Activated CD4-positive, alpha-beta T cell treated with anti-CD3 and anti-CD28 coated beads, Interleukin-2, amount 10 ng/mL, durations not matched to agents 24 days and 14 days (primary cell): Measurements from ENCODE around the gene GBF1. TPM values are rescaled to one million over a fixed set of nuclear protein-coding genes. Genes with fewer than 3 reads are reported as not detected.

Source experiments
- DNase-seq: peaks from one replicate; pipeline ENCODE4 v3.0.0; 2022
- H3K27ac Mint-ChIP-seq: one replicate; pipeline ENCODE4 v1.8.0; 2022; ENCODE audit warnings: mild to moderate bottlenecking, mixed read lengths
- H3K27me3 Mint-ChIP-seq: one replicate; pipeline ENCODE4 v1.8.0; 2022; ENCODE audit warnings: mixed read lengths
- H3K36me3 Mint-ChIP-seq: one replicate; pipeline ENCODE4 v1.8.0; 2022; ENCODE audit warnings: low read depth, mild to moderate bottlenecking, mixed read lengths
- H3K4me1 Mint-ChIP-seq: one replicate; pipeline ENCODE4 v1.8.0; 2021; ENCODE audit warnings: mixed read lengths
- H3K4me3 Mint-ChIP-seq: one replicate; pipeline ENCODE4 v1.8.0; 2022; ENCODE audit warnings: mild to moderate bottlenecking, moderate library complexity, mixed read lengths
- H3K9me3 Mint-ChIP-seq: one replicate; pipeline ENCODE4 v1.8.0; 2021; ENCODE audit warnings: mixed read lengths
- intact Hi-C: fragments of 100-400 bp; cut with micrococcal nuclease; formaldehyde crosslinking; loops from one replicate; pipeline ENCODE4 v1.15.1; 2023
- total RNA-seq: library from RNA; stranded (reverse); gene quantifications from 2 replicates; pipeline ENCODE4 v1.2.3, GENCODE V29; 2022

Gene GBF1
- total RNA-seq, 1 donor from 2014 or later = 47.7 TPM

GRCh38 chr10:102341038-102341688, 95.8 kb downstream of the GBF1 start:
- Mint-ChIP-seq H3K27me3 (no peaks in the 10 kb centered on the region), H3K36me3 (peaks cover 8% of the 10 kb centered on the region), H3K9me3 (no peaks in the 10 kb centered on the region), H3K4me3 (no peak overlapping the region), H3K27ac (peak overlapping the region; percentile 45), H3K4me1 (peaks cover 20% of the 10 kb centered on the region)
- intact Hi-C loops = no loop called here
- no peak for DNase-seq

DNA sequence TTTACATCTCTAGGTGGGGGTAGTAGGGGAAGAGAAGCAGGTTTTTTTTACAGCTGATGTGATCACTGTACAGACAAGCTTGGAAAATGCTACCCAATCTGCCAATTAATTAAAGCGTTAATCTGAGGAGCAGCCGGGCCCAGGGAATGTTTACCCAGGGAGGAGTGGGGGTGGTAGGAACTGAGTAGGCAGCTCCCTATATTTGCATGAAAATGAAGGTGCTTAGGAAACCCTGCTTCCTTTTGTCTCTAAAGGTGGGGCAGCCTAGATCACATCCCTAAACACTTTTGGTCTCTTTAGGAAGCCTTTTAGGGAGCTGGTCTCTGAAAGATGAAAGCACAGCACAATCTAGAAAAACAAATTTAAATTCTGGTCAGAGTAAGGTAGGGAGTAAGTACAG, 97.1 kb downstream of the GBF1 start:
- Mint-ChIP-seq H3K4me3 (no peak overlapping the region), H3K9me3 (no peaks in the 10 kb centered on the region), H3K4me1 (peaks cover 18% of the 10 kb centered on the region), H3K36me3 (peaks cover 10% of the 10 kb centered on the region), H3K27me3 (no peaks in the 10 kb centered on the region), H3K27ac (no peak overlapping the region)
- no peak for DNase-seq
- intact Hi-C loops = no loop called here

GRCh38 chr10:102342958-102343357, 97.6 kb downstream of the GBF1 start:
- DNase-seq = no peak
- no peaks in the 10 kb centered on the region for H3K27me3 Mint-ChIP-seq
- no peaks in the 10 kb centered on the region for H3K9me3 Mint-ChIP-seq
- intact Hi-C loops = no loop called here
- no peak overlapping the region for H3K27ac Mint-ChIP-seq
- no peak overlapping the region for H3K4me3 Mint-ChIP-seq
- peaks cover 10% of the 10 kb centered on the region for H3K36me3 Mint-ChIP-seq
- peaks cover 15% of the 10 kb centered on the region for H3K4me1 Mint-ChIP-seq

DNA sequence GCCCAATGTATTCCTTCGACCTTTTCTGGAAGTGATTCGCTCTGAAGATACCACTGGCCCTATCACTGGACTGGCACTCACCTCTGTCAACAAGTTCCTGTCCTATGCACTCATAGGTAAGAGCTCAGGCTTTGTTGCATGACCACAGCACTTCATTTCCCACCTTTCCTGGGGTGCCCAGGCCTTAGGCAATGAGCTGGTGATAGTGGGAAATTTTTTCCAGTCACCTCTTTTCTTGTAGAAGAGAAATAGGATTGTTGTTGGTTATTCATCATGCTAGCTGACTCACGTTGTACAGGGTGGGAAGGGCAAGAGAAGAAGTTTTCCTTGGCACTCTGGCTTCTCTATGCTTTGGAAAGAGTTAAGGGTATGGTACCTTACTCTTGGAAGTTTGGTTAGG, 98.7 kb downstream of the GBF1 start:
- H3K9me3 Mint-ChIP-seq = no peaks in the 10 kb centered on the region
- H3K27ac Mint-ChIP-seq = no peak overlapping the region
- intact Hi-C loops = no loop called here
- H3K27me3 Mint-ChIP-seq = no peaks in the 10 kb centered on the region
- no peak for DNase-seq
- H3K36me3 Mint-ChIP-seq = peaks cover 6% of the 10 kb centered on the region
- peaks cover 15% of the 10 kb centered on the region for H3K4me1 Mint-ChIP-seq
- no peak overlapping the region for H3K4me3 Mint-ChIP-seq

- Mint-ChIP-seq H3K27ac (peak overlapping the region; percentile 10), H3K4me1 (peaks cover 7% of the 10 kb centered on the region), H3K27me3 (no peaks in the 10 kb centered on the region), H3K9me3 (no peaks in the 10 kb centered on the region), H3K36me3 (peaks cover 14% of the 10 kb centered on the region), H3K4me3 (no peak overlapping the region)
- intact Hi-C loops = loop anchor here (1.0 to 2.0 kb wide), 2 partner anchors 116 to 179 kb away; no protein-coding TSS in a partner anchor
- DNase-seq = peak; percentile 67
These were observed 102.0 kb downstream of the GBF1 start for GRCh38 chr10:102347236-102347828.

- H3K27ac Mint-ChIP-seq = no peak overlapping the region
- H3K9me3 Mint-ChIP-seq = no peaks in the 10 kb centered on the region
- no peaks in the 10 kb centered on the region for H3K27me3 Mint-ChIP-seq
- no peak overlapping the region for H3K4me3 Mint-ChIP-seq
- intact Hi-C loops = loop anchor here (1.0 kb wide), 1 partner anchor 123 kb away; no protein-coding TSS in a partner anchor
- H3K4me1 Mint-ChIP-seq = peaks cover 8% of the 10 kb centered on the region
- DNase-seq = peak; percentile 90
- peaks cover 25% of the 10 kb centered on the region for H3K36me3 Mint-ChIP-seq
These were observed 106.9 kb downstream of the GBF1 start for GRCh38 chr10:102352066-102352715.

- Mint-ChIP-seq H3K4me3 (no peak overlapping the region), H3K27ac (no peak overlapping the region), H3K4me1 (peaks cover 10% of the 10 kb centered on the region), H3K9me3 (no peaks in the 10 kb centered on the region), H3K36me3 (peaks cover 39% of the 10 kb centered on the region), H3K27me3 (no peaks in the 10 kb centered on the region)
- DNase-seq = no peak
- intact Hi-C loops = no loop called here
These were observed 109.1 kb downstream of the GBF1 start for GRCh38 chr10:102354451-102354850.

DNA sequence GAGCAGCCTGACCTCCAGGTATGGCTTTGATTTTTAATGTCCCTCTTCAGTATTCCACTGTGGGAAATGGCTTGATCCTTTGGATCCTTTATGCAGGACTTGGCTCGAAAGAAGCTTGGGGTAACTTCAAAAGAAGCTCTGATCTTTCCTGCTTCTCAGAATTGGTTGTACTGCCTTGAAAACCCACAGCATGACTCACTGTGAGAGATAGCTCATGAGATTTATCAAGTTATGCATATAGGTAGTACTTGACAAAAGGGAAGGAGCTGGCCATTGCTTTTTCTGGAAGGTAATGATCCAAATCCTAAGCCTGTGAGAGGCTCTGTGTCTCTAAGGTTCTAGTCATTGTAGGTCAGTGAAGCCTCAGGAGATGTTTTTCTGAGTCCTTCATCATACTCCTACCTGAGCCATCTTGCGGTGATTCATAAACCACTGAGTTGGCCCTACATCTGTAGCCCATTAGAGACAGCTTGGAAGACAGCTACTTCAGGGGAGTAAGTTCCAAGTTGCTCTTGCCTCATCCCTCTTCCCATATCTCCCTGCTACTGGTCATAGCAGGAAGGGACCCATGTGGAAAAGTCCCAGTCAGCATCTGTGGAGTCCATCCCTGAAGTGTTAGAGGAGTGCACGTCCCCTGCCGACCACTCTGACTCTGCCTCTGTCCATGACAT, 113.5 kb downstream of the GBF1 start:
- no peak overlapping the region for H3K4me3 Mint-ChIP-seq
- H3K27ac Mint-ChIP-seq = no peak overlapping the region
- no peaks in the 10 kb centered on the region for H3K27me3 Mint-ChIP-seq
- intact Hi-C loops = no loop called here
- DNase-seq = no peak
- H3K4me1 Mint-ChIP-seq = peaks cover 12% of the 10 kb centered on the region
- peaks cover 60% of the 10 kb centered on the region for H3K36me3 Mint-ChIP-seq
- H3K9me3 Mint-ChIP-seq = no peaks in the 10 kb centered on the region

DNA sequence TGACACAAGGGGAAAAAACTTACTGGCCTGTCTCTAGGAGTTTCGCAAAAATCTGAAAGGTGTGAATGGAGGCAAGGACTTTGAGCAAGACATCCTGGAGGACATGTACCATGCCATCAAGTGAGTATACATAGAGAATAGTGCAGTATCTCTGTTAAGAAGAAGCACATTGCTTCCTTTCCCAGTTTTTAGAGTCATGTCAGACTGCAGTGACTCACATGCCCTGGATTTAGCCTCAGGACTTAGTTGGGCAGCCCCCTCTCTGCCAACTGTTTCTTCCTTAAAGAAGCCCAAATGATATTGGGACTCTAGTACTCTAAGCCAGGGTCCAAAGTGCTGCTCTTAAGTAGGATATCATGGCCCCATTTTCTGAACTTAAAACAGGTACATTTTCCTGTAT, 122.1 kb downstream of the GBF1 start:
- intact Hi-C loops = no loop called here
- DNase-seq = no peak
- peaks cover 4% of the 10 kb centered on the region for H3K9me3 Mint-ChIP-seq
- no peak overlapping the region for H3K4me3 Mint-ChIP-seq
- H3K27me3 Mint-ChIP-seq = no peaks in the 10 kb centered on the region
- no peaks in the 10 kb centered on the region for H3K4me1 Mint-ChIP-seq
- peaks cover 80% of the 10 kb centered on the region for H3K36me3 Mint-ChIP-seq
- no peak overlapping the region for H3K27ac Mint-ChIP-seq

DNA sequence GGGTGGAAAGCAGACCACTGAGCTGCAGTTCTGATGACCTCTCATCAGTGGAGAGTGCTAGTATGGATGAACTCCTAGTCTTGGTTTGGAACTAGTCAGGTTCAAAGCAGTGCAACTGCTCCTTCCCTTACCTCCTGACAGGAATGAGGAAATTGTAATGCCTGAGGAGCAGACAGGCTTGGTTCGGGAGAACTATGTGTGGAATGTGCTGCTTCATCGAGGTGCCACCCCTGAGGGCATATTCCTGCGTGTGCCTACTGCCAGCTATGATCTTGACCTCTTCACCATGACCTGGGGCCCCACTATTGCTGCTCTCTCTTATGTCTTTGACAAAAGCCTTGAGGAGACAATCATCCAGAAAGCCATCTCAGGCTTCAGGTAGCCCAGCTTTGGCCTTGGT, 122.7 kb downstream of the GBF1 start:
- Mint-ChIP-seq H3K9me3 (peaks cover 4% of the 10 kb centered on the region), H3K27ac (no peak overlapping the region), H3K36me3 (peaks cover 78% of the 10 kb centered on the region), H3K4me1 (no peaks in the 10 kb centered on the region), H3K27me3 (no peaks in the 10 kb centered on the region), H3K4me3 (no peak overlapping the region)
- no peak for DNase-seq
- intact Hi-C loops = no loop called here

GRCh38 chr10:102371295-102371694, 126.0 kb downstream of the GBF1 start:
- no peaks in the 10 kb centered on the region for H3K27me3 Mint-ChIP-seq
- H3K4me1 Mint-ChIP-seq = no peaks in the 10 kb centered on the region
- peaks cover 4% of the 10 kb centered on the region for H3K9me3 Mint-ChIP-seq
- DNase-seq = no peak
- peaks cover 75% of the 10 kb centered on the region for H3K36me3 Mint-ChIP-seq
- intact Hi-C loops = no loop called here
- H3K4me3 Mint-ChIP-seq = no peak overlapping the region
- no peak overlapping the region for H3K27ac Mint-ChIP-seq

- H3K36me3 Mint-ChIP-seq = peaks cover 59% of the 10 kb centered on the region
- intact Hi-C loops = no loop called here
- H3K4me3 Mint-ChIP-seq = no peak overlapping the region
These were observed 129.9 kb downstream of the GBF1 start for GRCh38 chr10:102375250-102375649.

DNA sequence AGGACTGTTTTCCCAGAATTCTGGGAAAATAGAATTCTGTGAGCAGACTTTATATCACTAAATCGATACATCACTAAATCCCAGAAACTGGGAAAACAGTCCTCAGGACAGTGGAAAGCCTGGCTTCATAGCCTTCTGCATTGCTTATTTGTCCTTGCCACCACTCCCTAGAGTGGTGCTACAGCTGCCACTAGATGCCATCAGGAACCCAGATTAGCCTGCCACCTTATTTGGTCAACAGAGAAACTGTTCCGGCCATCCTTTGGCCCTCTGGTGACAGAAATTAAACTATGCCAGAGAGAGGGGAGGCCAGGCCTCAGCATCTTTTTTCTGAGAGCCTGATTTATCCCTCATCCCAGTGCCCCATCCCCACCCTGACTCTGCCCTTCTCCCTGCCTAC, 130.5 kb downstream of the GBF1 start:
- Mint-ChIP-seq H3K27ac (no peak overlapping the region), H3K4me3 (no peak overlapping the region), H3K36me3 (peaks cover 55% of the 10 kb centered on the region), H3K4me1 (no peaks in the 10 kb centered on the region), H3K27me3 (no peaks in the 10 kb centered on the region), H3K9me3 (no peaks in the 10 kb centered on the region)
- intact Hi-C loops = no loop called here
- DNase-seq = no peak

More at GRCh38 chr10:102375250-102375649, 129.9 kb downstream of the GBF1 start:
- H3K27ac Mint-ChIP-seq = no peak overlapping the region
- DNase-seq = peak; percentile 62
- H3K4me1 Mint-ChIP-seq = no peaks in the 10 kb centered on the region
- peaks cover 1% of the 10 kb centered on the region for H3K9me3 Mint-ChIP-seq
- H3K27me3 Mint-ChIP-seq = no peaks in the 10 kb centered on the region

DNA sequence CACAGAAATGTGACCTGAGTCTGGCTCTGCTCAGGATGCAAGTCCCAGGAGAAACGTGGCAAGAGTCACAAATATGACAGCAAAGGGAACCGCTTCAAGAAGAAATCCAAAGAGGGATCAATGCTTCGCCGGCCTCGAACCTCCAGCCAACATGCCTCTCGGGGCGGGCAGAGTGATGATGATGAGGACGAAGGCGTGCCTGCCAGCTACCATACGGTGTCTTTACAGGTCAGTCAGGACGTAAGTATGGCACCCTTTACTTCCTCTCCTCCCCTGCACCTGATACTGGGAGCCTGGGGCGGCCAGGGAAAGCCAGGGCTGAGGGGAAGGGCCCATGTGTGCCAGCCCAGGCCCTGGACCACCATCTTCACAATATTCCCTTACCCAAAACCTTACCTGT, 131.6 kb downstream of the GBF1 start:
- Mint-ChIP-seq H3K36me3 (peaks cover 52% of the 10 kb centered on the region), H3K27ac (no peak overlapping the region)
- intact Hi-C loops = no loop called here

More for the DNA sequence above, 131.6 kb downstream of the GBF1 start:
- H3K4me1 Mint-ChIP-seq = no peaks in the 10 kb centered on the region
- H3K27me3 Mint-ChIP-seq = no peaks in the 10 kb centered on the region
- DNase-seq = no peak
- no peaks in the 10 kb centered on the region for H3K9me3 Mint-ChIP-seq
- no peak overlapping the region for H3K4me3 Mint-ChIP-seq
